GM18858 (cell line): ENCODE data around the gene DIPK1B.

Source experiments
- ATAC-seq: cut with Tn5 transposase; IDR thresholded peaks from one replicate; pipeline ENCODE4 v1.9.1; 2021; ENCODE audit not compliant: unreplicated experiment

DIPK1B gene

DNA sequence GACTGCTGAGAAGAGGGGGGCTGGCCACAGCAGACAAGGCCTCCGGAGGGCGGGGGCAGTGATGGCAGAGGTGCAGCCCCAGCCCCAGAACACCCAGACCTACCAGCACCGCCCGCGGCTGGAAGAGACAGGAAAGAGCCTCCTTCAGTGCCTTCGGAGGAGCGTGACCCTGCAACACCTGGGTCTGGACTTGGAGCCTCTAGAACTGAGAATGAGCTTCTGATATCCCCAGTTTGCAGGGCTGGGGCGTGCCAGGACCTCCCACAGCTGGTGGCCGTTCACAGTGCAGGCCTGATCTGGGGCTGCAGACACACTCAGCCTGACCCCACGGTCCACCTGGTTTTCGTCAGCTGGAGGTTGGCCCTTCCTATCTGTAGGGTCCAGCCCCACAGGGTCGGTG, 21.2 kb downstream of the DIPK1B start:
- no peak for ATAC-seq

DNA sequence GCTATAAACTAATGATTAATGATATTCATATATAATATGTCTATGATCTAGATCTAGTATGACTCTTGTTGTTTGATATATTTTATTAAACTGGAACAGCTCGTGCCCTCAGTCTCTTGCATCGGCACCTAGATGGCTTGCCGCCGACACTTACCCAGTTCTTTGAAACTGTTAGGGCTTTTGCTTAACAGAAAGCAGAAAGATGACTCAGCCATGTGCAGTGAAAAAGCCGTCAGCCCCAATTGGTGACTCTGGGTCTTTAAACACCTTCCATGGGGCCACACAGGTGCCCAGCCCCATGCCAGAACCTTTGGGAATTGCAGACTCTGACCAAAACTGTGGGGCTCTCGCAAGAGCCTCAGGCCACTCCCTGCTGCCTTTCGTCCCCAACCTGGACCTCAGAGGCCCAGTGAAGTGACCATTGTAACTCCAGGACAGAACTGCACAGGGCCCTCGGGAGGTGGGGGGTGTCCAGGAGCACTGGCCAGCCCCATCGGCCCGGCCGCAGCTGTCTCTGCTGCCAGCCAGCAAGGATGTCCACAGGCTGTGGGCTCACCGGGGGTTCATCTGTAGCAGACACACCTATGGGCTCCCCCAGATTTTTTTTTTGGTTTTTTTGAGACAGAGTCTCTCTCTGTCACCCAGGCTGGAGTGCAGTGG, 22.6 kb downstream of the DIPK1B start:
- ATAC-seq, result no peak

DNA sequence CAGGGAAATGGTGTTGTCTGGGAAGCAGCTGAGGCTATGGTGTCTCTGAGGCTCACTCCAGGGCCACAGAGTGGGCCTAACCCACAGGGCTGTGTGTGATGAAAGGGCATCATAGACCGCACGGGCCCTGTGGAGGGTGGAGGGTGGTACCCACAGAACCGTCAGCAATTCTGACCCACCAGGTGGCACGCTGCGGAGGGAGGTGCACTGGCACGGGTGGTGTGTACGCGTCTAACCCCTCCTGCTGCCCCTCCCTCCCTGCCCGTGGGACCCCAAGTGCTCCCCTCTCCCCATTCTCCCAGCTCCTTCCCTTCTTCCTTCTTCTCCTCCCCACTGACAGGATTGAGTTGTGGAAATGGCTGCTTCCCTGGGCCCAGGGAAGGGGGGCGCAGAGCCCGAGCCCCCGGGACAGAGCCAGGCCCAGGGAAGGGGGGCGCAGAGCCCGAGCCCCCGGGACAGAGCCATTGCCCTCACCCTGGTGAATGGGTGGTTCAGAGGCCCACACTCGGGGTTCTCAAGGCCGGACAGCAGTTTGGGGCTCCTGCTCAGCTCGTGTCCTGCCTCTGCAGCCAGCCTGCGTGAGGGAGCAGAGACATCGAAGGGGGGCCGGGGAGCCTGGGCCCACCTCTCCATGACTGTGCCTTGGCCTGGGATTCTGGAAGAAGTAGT, 23.6 kb downstream of the DIPK1B start:
- no peak for ATAC-seq

DNA sequence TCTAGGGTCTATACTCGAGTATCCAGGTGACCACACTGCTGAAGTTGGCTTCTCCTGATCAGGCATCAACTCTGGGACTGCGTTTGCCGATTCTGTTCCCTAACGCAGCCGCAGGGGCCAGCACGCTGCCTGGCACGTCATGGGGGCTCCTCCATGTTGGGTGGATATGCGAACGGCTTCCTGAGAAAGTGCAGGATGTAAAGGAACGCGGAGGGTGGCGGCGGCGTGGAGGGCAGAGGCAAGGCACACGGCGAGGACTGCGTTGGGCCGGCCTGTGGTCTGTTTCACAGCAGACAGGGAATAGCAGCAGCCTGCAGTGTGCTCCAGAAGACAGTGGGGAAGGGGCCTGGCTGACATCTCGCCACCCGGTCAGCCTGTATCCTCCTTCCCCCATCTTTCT, 26.6 kb downstream of the DIPK1B start:
- no peak for ATAC-seq

DNA sequence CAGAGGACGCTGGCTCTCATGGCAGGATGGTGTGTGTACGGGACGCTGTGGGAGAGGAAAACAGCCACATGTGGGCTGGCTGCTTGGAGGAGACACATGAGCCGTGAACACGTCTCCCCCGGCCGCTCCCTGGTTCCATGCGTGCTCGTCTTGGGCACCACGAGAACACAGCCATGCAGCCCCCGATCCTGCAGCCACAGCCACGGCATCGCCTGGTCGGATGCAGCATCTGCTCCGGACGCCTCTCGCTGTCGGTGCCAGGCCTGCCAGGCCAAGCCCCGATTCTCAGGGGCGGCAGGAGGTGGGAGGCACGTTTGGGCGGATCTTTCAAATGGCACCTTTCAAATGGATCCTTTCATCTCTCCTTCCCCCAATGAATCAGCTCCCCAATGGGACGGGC, 27.1 kb downstream of the DIPK1B start:
- ATAC-seq, result no peak

DNA sequence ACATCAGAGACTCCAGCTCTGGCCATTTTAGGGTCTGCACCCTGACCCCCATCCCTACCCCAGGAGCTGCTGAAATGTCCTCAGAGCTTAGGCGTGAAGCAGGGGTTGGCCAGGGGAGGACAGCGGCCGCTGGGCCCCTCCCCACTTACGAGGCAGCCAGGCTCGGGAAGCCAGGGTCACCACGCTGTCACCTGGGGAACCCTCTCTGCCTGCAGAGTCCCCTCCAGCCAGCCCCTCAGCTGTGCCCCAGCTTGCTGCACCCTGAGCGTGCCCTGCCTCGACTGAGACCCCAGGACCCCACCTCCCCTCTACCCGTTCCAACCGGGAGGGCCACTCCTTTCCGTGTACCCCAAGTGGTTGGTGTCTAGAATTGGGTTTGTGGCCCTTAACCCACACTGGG, 27.7 kb downstream of the DIPK1B start:
- ATAC-seq, result no peak

DNA sequence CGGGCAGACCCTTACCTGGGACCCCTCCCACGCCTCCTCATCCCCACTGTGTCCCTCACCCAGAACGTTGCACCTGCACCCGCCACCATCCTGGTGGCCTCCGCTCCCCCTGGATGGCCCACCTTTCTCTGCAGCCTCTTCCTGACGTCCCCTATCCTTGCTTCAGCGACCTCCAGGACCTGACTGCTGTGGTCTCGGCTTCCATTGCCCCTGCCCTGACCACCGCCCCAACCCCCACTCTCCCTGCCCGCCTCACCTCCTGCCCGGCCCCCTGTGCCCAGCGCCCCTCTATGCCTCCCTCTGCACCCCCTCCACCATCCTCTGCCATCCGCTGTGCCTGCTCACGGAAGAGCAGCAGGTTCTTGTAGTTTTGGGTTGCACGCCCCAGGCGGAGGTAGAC, 28.1 kb downstream of the DIPK1B start:
- no peak for ATAC-seq

DNA sequence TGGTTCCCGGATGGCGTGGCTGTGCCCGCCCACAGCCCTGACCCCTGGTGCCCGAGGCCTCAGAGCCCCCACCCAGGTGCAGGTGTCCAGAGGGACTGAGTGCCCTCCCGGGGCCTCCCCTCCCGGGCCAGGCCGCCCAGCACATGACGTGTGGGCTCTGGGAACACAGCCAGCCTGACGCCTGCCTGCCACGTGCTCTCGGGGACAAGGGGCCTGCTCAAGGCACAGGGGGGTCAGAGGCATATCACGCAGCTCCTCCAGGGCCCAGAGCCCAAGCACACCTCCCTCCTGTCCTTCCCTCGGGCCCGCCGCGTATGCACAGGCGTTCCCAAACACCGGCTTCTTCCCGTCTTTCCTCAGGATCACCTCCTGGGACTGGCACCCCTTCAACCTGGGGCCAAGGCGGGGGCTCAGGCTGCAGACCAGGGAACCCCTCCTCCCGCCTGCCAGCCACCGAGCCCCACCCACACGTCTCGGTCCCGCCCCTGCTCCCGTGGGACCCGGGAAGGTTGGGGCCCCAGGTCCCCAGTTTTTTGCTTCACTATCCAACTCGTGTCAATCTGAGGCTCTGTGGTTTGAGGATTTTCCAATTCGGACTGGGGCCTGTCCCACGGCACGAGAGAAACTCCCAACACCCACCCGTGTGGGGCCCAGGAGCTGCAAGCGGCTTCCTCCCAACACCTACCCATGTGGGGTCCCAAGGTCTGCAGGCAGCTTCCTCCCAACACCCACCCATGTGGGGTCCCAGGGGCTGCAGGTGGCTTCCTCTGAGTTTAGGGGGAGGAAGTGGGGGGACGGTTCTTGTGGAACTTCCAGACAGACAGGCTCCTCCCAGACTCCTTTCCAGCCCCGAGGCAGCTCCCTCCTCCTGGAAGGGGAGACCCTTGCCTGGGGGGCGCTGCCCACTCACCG, 28.9 kb downstream of the DIPK1B start:
- no peak for ATAC-seq

DNA sequence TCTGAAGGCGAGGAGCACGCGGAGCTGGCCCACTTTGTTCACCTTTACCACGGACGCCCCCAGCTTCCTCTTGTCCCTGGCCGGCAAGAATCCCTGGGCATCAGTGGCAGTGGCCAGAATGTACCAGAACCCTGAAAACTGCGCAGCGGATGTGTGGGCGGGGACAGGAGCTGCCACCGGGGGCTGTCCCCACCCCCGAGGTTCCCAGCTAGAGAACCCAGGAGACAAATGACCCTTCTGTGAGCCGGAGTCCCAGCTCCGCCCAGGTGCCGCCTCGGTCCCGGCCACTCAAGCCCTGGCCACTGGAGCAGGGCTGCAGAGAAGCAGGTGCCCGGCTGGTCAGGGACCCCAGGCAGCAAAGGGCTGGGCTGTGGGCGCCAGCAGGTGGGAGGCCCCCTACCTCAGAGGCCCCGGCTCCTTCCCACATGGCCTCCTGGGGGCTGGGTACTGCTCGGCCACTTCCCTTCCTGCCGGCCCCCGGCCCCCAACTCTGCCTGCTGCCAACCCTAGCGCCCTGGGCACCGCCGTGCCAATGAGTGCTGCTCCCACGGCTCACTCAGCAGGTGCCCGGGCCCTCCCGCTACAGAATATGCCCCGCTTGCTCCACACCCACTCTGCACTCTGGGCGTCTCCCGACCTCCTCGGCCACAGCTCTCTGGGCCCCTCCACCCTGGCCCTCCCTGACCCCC, 29.7 kb downstream of the DIPK1B start:
- no peak for ATAC-seq

DNA sequence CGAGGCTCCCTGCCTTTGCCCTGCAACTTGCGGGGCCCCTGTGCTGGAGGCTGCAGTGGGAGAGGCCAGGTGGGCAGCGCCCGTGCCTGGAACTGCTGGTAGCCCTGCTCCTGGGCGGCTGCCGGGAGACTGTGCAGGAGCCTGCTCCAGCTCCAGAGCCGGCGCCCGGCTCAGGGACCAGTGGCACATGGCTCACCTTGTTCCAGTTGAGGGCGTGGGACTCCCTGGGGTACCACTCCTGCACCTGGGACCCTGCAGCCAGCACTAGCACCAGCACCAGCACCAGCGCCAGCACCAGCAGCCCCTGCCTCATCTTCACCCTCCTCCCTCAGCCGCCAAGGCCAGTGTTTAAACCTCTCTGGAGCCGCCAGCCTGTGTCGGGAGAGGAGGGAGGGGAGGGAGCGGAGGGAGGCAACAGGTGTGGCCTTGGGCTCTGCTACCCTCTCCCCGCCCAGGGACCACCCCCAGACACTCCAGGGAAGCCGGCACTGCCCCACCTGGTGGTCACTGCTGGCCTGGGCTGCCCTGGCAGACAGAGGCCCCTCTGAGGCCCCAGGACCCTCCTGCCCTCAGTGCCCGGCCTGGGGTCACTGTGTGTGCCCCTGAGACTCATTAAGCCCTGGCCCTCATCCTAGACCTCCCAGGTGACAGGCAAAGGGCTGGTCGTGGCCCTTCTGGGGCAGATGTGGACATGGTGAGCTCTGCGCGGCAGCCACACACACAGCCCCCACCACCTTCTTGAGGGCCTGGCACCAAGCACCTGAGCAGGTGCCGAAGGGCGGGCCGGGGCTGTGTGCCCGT, 30.4 kb downstream of the DIPK1B start, which contains the start of gene LCN10:
Gene LCN10 (minus strand): TSS at position 350 of the 801 bp plus-strand sequence. CDS start 37 bp downstream, at position 313.
- no peak for ATAC-seq

DNA sequence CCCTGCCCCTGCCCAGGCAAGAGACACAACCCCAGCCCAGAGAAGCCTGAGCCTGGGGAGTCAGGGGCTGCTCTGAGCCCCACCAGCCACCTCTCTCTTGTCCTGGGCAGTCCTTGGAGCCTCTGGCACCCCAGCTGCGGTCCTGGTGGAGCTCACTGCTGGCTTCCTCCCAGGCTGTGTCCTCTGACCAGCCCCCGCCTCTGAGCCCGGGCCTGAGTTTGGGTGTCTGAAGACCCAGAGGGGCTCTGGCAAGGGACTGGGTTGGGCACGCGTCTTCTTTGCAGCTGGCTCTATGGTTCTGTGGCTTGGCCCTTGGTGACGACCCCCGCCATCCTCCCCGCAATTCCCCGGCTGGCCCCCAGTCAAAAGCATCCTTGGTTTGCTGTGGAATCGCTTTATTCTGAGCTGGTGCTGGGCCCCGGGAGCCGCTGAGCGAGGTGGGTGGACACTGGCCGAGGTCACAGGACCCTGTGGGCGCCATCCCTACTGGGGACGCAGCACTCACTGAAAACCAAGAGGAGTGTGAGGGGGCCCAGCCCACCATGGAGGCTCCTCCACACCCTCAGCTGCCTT, 31.4 kb downstream of the DIPK1B start:
- no peak for ATAC-seq

DNA sequence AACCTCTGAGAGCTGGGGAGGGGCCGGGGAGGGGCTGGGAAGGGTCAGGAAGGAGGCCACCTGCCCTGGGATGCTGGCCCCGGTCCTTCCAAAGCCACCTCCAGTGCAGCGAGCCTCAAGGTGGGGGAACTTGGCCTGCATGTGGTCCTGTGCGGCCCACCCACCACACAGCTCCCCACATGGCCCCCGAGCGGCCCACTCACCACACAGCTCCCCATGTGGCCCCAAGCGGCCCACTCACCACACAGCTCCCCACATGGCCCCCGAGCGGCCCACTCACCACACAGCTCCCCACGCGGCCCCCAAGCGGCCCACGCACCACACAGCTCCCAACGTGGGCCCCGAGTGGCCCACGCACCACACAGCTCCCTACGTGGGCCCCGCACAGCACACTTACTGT, 32.4 kb downstream of the DIPK1B start:
- ATAC-seq, result no peak

DNA sequence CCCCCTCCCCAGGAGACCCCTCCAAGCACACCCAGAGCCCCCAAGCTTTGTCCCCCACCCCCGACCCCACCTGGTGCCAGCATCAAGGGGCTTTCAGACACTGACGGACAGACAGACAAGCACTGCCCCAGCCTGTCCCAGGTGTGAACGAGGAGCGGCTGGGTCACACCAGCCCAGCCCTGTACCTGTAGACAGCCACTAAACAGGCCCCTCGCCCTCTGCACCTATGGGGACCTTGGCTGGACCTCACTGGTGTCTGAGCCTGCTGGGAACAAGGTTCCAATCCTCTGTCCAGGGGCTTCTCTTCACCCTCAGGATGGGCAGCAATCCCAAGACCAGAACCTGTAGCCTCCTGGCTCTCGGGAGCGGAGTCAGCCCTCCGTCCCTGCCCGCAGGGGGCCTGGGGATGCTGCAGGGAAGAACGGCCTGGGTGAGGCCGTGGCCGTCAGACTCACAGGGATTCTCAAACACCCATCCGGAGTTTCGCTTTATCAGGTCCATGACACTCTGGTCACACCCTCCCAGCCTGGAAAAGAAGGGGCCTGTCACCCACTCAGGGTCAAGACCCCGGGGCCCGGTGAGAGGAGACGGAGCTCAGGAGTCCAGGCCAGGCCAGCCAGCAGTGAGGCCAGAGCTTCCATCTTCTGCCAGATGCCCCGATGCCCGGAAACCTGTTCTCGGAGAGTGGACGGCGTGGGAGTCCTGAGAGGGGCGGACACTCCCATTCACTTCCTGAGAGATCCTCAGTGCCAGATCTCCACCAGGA, 33.2 kb downstream of the DIPK1B start:
- no peak for ATAC-seq

DNA sequence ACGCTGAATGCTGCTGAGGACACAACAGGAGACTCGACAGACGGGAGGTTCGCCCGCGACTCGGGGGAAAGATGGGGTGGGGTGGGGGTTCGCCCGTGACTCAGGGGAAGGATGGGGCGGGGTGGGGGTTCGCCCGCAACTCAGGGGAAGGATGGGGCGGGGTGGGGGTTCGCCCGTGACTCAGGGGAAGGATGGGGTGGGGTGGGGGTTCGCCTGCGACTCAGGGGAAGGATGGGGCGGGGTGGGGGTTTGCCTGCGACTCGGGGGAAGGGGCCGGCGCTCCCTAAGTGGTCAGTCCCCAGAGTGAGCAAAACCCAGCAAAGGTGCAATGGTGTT, 33.8 kb downstream of the DIPK1B start:
- ATAC-seq, result no peak

DNA sequence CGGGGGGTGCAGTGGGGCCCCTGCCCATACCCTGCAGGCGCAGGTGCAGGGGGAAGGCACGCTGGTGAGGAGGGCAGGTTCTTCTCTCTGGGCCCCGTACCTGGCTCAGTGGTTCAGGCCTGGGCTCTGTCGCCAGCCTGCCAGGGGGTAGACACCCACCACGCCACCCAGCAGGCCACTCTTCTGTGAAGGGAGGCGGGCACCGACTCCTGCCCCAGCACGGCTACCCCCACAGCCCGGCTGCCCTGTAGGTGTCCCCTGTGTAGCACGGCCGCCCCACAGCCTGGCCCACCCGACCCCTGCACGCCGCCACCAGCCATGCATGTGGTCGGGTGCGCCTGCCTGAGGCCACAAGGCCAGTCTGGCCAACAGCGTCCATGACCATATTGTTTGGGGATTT, 34.2 kb downstream of the DIPK1B start:
- no peak for ATAC-seq

DNA sequence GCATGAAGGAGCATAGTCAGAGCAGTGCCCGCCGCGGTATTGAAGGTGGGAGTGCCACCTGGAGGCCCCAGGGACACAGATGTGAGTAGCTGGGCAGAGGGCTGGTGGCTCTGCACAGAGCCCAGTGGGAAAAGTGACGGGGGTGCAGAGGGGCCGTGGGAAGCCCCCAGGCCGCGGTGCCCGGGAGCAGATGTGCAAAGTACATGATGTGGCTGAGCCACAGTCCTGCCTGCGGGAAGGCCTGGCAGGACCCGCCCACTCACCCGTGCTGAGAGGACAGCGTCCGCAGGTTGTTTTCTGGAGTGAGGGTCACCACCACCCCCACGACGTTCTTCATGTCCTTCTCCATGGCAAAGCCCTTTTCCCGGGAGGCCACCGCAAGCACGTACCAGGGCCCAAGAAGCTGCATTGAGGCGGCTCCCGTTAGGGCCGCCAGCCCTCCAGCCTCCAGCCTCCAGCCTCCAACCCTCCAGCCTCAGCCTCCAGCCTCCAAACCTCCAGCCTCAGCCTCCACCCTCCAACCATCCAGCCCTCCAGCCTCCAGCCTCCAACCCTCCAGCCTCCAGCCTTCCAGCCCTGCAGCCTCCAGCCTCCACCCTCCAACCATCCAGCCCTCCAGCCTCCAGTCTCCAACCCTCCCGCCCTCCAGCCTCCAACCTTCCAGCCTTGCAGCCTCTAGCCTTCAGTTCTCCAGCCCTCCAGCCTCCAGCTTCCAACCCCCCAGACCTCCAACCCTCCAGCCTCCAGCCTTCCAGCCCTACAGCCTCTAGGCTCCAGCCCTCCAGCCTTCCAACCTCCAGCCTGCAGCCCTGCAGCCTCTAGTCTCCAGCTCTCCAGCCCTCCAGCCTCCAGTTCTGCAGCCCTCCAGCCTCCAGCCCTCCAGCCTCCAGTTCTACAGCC, 35.0 kb downstream of the DIPK1B start:
- no peak for ATAC-seq

DNA sequence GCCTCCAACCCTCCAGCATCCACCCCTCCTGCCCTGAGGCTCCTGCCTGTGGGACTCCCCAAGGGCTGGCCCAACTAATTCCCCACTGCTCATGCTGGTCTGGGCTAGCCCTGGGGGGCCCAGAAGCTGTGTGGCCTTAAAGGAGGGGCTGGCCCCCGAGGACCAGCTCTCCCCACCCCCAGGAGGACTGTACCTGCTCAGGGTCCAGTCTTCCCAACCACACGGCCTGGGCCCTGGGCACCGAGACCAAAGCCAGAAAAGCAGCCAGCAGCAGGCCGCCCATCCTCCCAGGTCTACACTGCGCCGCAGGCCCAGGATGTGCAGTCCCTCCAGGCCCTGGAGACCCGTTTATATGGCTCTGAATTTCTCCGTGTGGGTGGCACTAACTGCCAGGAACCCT, 35.8 kb downstream of the DIPK1B start, which contains the start of gene LCN6:
Gene LCN6 (minus strand): TSS at position 325 of the 400 bp plus-strand sequence. CDS start 42 bp downstream, at position 283.
- no peak for ATAC-seq
